ENCODE data around the gene STK40.

GRCh38 chr1:36352125-36352909, 33.4 kb downstream of the STK40 start:
- TF ChIP-seq CTCF (IDR thresholded peaks at IDR 0.05) (no peak), EP300 (IDR thresholded peaks at IDR 0.05) (no peak)
